ENCODE results near the gene GULP1. TPM values are rescaled to one million over a fixed set of nuclear protein-coding genes. Genes with fewer than 3 reads are reported as not detected.

GULP1 gene
- total and polyA plus RNA-seq, 10 of the 15 experiments (the other 5 are each of a cell fraction or from before 2014, with no cell fraction given) = 0.02 to 1.3 (median 0.15) TPM; not detected in 5

DNA sequence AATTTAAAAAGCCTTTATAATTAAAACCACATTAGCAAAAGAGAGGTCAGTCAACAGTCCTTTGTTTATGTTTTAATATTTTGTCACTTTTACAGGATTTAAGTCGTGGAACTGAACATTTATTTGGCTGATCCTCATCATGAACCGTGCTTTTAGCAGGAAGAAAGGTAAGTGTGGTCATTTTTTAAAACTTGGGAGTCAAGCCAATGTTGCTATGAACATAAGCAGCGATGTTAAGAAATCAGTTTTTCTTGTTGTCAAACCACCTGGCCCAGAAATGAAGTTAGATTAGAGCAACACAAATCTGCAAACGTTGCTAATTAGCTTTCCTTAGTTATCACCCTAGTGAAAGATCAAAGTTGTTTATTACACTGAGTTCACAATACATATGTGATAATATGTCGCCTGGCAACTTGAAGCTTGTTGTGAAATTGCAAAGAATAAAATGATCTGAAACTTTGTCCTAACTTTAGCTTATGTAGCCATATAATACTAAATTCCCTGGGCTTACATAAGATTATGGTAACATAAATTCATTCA, 186.0 kb downstream of the GULP1 start:
- 15% methylated on average over 5 of the region's 5 CpGs for WGBS (ENCODE audit: insufficient coverage, insufficient replicate concordance, low lambda C conversion rate, missing lambda C conversion rate)

More for the DNA sequence above, 186.0 kb downstream of the GULP1 start:
- BruUV-seq (replicated peaks) = no TSS peak
- CTCF ChIA-PET = interaction anchor here (1.5 kb wide), 1 partner anchor 9 kb away, joined by 3 read pairs; no protein-coding TSS in a partner anchor
- Histone ChIP-seq H4K20me1 (ENCODE audit: control insufficient read depth, insufficient read depth) (no peaks in the 10 kb centered on the region), H3K4me3 (no peak overlapping the region), H3K9ac (ENCODE audit: control insufficient read depth, insufficient read depth, low read length) (no peak overlapping the region), H3K36me3 (ENCODE audit: control insufficient read depth in 2 of 2, insufficient read depth in 2 of 2, low read length in 1 of 2) (no peaks in the 10 kb centered on the region), H3K27ac (ENCODE audit: control insufficient read depth, insufficient read depth) (no peak overlapping the region), H3K4me2 (ENCODE audit: control insufficient read depth, insufficient read depth) (no peak overlapping the region), H3K27me3 (replicated peaks in 1 of 2; ENCODE audit: control insufficient read depth in 2 of 2, insufficient read depth in 2 of 2, low read length in 1 of 2) (no peaks in the 10 kb centered on the region), H3K4me1 (ENCODE audit: control insufficient read depth, insufficient read depth, low read length) (no peaks in the 10 kb centered on the region), H2AFZ (ENCODE audit: control insufficient read depth, low read depth, low read length) (no peak overlapping the region), H3K9me3 (replicated peaks; ENCODE audit: control insufficient read depth, insufficient read depth, low read length) (no peaks in the 10 kb centered on the region), H3K79me2 (ENCODE audit: control insufficient read depth, insufficient read depth, low read length) (no peaks in the 10 kb centered on the region)
- ATAC-seq (no peak), DNase-seq (ENCODE audit: low read depth, low spot score) (no peak), FAIRE-seq (no peak)
- intact Hi-C loops (cut with micrococcal nuclease; ENCODE audit: unreplicated experiment) (no loop called here), in situ Hi-C loops (cut with MboI) (no loop called here)
- SMC1A ChIA-PET (ENCODE audit: uncharacterized antibody, unreplicated experiment) = interaction anchor here (1.2 kb wide), 1 partner anchor 12 kb away, joined by 3 read pairs; no protein-coding TSS in a partner anchor
- RAD21 ChIA-PET (ENCODE audit: unreplicated experiment) = no interaction called here
- TF ChIP-seq, protein P1, sequence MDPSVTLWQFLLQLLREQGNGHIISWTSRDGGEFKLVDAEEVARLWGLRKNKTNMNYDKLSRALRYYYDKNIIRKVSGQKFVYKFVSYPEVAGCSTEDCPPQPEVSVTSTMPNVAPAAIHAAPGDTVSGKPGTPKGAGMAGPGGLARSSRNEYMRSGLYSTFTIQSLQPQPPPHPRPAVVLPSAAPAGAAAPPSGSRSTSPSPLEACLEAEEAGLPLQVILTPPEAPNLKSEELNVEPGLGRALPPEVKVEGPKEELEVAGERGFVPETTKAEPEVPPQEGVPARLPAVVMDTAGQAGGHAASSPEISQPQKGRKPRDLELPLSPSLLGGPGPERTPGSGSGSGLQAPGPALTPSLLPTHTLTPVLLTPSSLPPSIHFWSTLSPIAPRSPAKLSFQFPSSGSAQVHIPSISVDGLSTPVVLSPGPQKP (IDR thresholded peaks at IDR 0.05; ENCODE audit: low read depth, low read length) = no peak
- no peak for TF ChIP-seq MTA2 (IDR thresholded peaks at IDR 0.05; ENCODE audit: low read depth)
- no peak for TF ChIP-seq NBN (IDR thresholded peaks at IDR 0.05)
- TF ChIP-seq IKZF1 (conservative IDR thresholded peaks at IDR 0.05) = no peak
- TF ChIP-seq ATF7 (IDR thresholded peaks at IDR 0.05; ENCODE audit: low read depth) = no peak
- no peak for TF ChIP-seq MXI1 (IDR thresholded peaks at IDR 0.05; ENCODE audit: low read depth, low read length)
- TF ChIP-seq ETV6 (conservative IDR thresholded peaks at IDR 0.05 in 1 of 2, IDR thresholded peaks at IDR 0.05 in 1 of 2; ENCODE audit: borderline replicate concordance in 1 of 2, low read depth in 1 of 2) = no peak
- no peak for TF ChIP-seq MEF2B (IDR thresholded peaks at IDR 0.05; ENCODE audit: partially characterized antibody, poor library complexity, severe bottlenecking)
- TF ChIP-seq ESRRA (IDR thresholded peaks at IDR 0.05; ENCODE audit: low read length) = no peak
- no peak for TF ChIP-seq KLF5 (IDR thresholded peaks at IDR 0.05; ENCODE audit: partially characterized antibody)
- no peak for TF ChIP-seq CEBPB (IDR thresholded peaks at IDR 0.05; ENCODE audit: borderline replicate concordance in 1 of 2, low read depth in 2 of 2, low read length in 2 of 2)
- no peak for TF ChIP-seq BACH1 (IDR thresholded peaks at IDR 0.05; ENCODE audit: borderline replicate concordance)
- no peak for TF ChIP-seq ZNF384 (IDR thresholded peaks at IDR 0.05; ENCODE audit: borderline replicate concordance, low read depth, low read length)
- no peak for TF ChIP-seq ZZZ3 (IDR thresholded peaks at IDR 0.05; ENCODE audit: control insufficient read depth, insufficient read length, low read depth)
- TF ChIP-seq, protein P2, sequence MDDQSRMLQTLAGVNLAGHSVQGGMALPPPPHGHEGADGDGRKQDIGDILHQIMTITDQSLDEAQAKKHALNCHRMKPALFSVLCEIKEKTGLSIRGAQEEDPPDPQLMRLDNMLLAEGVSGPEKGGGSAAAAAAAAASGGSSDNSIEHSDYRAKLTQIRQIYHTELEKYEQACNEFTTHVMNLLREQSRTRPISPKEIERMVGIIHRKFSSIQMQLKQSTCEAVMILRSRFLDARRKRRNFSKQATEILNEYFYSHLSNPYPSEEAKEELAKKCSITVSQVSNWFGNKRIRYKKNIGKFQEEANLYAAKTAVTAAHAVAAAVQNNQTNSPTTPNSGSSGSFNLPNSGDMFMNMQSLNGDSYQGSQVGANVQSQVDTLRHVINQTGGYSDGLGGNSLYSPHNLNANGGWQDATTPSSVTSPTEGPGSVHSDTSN (IDR thresholded peaks at IDR 0.05; ENCODE audit: insufficient replicate concordance, low read depth, low read length) = no peak
- POLR2A ChIA-PET = interaction anchor here (0.5 kb wide), 1 partner anchor 618 kb away, joined by 5 read pairs; no protein-coding TSS in a partner anchor
